ENCODE measurements around the gene INSYN1.

The INSYN1 gene

DNA sequence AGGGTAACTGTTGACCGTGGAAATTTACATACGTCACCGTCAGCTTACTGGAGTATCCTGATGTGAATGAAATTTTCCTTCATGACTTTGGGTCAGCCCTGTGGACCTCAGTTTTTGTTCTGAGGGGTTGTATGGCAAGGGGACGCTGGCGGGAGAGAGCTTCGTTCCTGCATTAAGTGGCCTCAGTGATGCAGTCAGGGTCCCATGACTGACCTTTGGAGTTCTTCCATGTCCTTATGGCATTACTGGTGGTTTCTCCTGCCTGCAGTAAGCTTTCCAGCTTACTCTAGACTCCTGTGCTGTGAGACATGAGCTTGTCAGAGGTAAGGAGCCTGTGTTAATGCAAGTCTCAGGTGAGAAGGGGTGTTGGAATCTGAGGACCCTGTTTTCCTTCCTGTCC lies 67.2 kb downstream of the INSYN1 start:
- no peak for TF ChIP-seq EZH2 (IDR thresholded peaks at IDR 0.05; ENCODE audit: borderline replicate concordance, low read depth, low read length, severe bottlenecking)
- TF ChIP-seq, protein P1, sequence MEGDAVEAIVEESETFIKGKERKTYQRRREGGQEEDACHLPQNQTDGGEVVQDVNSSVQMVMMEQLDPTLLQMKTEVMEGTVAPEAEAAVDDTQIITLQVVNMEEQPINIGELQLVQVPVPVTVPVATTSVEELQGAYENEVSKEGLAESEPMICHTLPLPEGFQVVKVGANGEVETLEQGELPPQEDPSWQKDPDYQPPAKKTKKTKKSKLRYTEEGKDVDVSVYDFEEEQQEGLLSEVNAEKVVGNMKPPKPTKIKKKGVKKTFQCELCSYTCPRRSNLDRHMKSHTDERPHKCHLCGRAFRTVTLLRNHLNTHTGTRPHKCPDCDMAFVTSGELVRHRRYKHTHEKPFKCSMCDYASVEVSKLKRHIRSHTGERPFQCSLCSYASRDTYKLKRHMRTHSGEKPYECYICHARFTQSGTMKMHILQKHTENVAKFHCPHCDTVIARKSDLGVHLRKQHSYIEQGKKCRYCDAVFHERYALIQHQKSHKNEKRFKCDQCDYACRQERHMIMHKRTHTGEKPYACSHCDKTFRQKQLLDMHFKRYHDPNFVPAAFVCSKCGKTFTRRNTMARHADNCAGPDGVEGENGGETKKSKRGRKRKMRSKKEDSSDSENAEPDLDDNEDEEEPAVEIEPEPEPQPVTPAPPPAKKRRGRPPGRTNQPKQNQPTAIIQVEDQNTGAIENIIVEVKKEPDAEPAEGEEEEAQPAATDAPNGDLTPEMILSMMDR (IDR thresholded peaks at IDR 0.05; ENCODE audit: borderline replicate concordance, extremely low read depth, low read length, poor library complexity, severe bottlenecking): no peak
- Histone ChIP-seq H3K9ac (ENCODE audit: low read depth, low read length) (no peak overlapping the region), H3K27me3 (ENCODE audit: insufficient read depth, low read length, poor library complexity) (peaks cover 8% of the 10 kb centered on the region), H2AFZ (ENCODE audit: low read depth, low read length) (no peak overlapping the region), H3K27ac (ENCODE audit: low read length) (no peak overlapping the region), H3K4me2 (ENCODE audit: insufficient read depth, low read length) (no peak overlapping the region), H3K4me3 (ENCODE audit: low read depth in 1 of 2, low read length in 2 of 2) (no peak overlapping the region), H3K79me2 (ENCODE audit: insufficient read depth, low read length) (no peaks in the 10 kb centered on the region), H3K4me1 (ENCODE audit: insufficient read depth, low read length) (no peaks in the 10 kb centered on the region), H4K20me1 (ENCODE audit: insufficient read depth, low read length) (no peaks in the 10 kb centered on the region), H3K9me3 (ENCODE audit: insufficient read depth, low read length, severe bottlenecking) (no peaks in the 10 kb centered on the region), H3K36me3 (ENCODE audit: insufficient read depth, low read length) (no peaks in the 10 kb centered on the region)
- DNase-seq (no peak), ATAC-seq (ENCODE audit: insufficient read depth, low read depth) (no peak)
